ENCODE results near the gene RNPC3. TPM values are rescaled to one million over a fixed set of nuclear protein-coding genes. Genes with fewer than 3 reads are reported as not detected.

The RNPC3 gene
- total RNA-seq, 1 donor from 2014 or later = 46.8 TPM

GRCh38 chr1:103509250-103509649 is 16.2 kb upstream of the RNPC3 start:
- TF ChIP-seq, protein P1, sequence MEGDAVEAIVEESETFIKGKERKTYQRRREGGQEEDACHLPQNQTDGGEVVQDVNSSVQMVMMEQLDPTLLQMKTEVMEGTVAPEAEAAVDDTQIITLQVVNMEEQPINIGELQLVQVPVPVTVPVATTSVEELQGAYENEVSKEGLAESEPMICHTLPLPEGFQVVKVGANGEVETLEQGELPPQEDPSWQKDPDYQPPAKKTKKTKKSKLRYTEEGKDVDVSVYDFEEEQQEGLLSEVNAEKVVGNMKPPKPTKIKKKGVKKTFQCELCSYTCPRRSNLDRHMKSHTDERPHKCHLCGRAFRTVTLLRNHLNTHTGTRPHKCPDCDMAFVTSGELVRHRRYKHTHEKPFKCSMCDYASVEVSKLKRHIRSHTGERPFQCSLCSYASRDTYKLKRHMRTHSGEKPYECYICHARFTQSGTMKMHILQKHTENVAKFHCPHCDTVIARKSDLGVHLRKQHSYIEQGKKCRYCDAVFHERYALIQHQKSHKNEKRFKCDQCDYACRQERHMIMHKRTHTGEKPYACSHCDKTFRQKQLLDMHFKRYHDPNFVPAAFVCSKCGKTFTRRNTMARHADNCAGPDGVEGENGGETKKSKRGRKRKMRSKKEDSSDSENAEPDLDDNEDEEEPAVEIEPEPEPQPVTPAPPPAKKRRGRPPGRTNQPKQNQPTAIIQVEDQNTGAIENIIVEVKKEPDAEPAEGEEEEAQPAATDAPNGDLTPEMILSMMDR (IDR thresholded peaks at IDR 0.05) = no peak
- TF ChIP-seq EZH2 (IDR thresholded peaks at IDR 0.05) (no peak), EZH2phosphoT487 (IDR thresholded peaks at IDR 0.05) (no peak)
- no peaks in the 10 kb centered on the region for H3K36me3 Mint-ChIP-seq
- Histone ChIP-seq H3K79me2 (ENCODE audit: low read depth) (no peaks in the 10 kb centered on the region), H3K4me3 (no peak overlapping the region), H3K4me1 (no peaks in the 10 kb centered on the region), H3F3A (ENCODE audit: low read depth) (no peaks in the 10 kb centered on the region), H3K27ac (no peak overlapping the region), H3K36me3 (no peaks in the 10 kb centered on the region), H3K9me3 (ENCODE audit: low read depth) (no peaks in the 10 kb centered on the region), H3K9ac (no peak overlapping the region), H3K4me2 (no peak overlapping the region), H3K27me3 (no peaks in the 10 kb centered on the region), H2AFZ (replicated peaks) (no peak overlapping the region), H4K20me1 (ENCODE audit: low read depth) (no peaks in the 10 kb centered on the region)
- no peak for DNase-seq (ENCODE audit: low spot score)
- no peak overlapping the region for H3K4me3 Mint-ChIP-seq
- peaks cover 1% of the 10 kb centered on the region for H3K4me1 Mint-ChIP-seq
- H3K27me3 Mint-ChIP-seq (ENCODE audit: insufficient read depth, low read depth) = no peaks in the 10 kb centered on the region
- peaks cover 12% of the 10 kb centered on the region for H3K9me3 Mint-ChIP-seq
- H3K27ac Mint-ChIP-seq = no peak overlapping the region

DNA sequence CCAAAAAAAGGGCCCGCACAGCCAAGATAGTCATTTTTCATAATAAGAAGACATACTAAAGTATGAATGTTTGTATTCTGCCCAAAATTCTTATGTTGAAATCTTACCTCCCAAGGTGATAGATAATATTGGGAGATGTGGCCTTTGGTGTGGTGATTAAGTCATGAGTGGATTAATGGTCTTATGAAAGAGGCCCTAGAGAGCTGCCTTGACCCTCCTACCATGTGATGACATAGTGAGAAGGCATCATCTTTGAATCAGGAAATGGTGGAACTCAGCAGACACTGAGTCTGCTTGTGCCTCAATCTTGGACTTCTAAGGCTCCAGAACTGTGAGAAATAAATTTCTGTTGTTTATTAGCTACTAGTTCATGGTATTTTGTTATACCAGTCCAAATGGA is 11.8 kb upstream of the RNPC3 start:
- Histone ChIP-seq H3K4me2 (no peak overlapping the region), H3K4me3 (no peak overlapping the region), H3K27me3 (no peaks in the 10 kb centered on the region), H3K27ac (no peak overlapping the region), H3K9ac (no peak overlapping the region), H3K9me3 (ENCODE audit: low read depth) (no peaks in the 10 kb centered on the region), H4K20me1 (ENCODE audit: low read depth) (no peaks in the 10 kb centered on the region), H3F3A (ENCODE audit: low read depth) (no peaks in the 10 kb centered on the region), H3K79me2 (ENCODE audit: low read depth) (no peaks in the 10 kb centered on the region), H2AFZ (replicated peaks) (no peak overlapping the region), H3K4me1 (no peaks in the 10 kb centered on the region), H3K36me3 (no peaks in the 10 kb centered on the region)
- TF ChIP-seq EZH2phosphoT487 (IDR thresholded peaks at IDR 0.05) = no peak
- TF ChIP-seq EZH2 (IDR thresholded peaks at IDR 0.05) = no peak
- TF ChIP-seq, protein P1 (IDR thresholded peaks at IDR 0.05) = no peak
- H3K4me3 Mint-ChIP-seq = no peak overlapping the region
- DNase-seq (ENCODE audit: low spot score) = no peak
- no peaks in the 10 kb centered on the region for H3K27me3 Mint-ChIP-seq (ENCODE audit: insufficient read depth, low read depth)
- H3K4me1 Mint-ChIP-seq = no peaks in the 10 kb centered on the region
- H3K27ac Mint-ChIP-seq = no peak overlapping the region
- peaks cover 12% of the 10 kb centered on the region for H3K9me3 Mint-ChIP-seq
- H3K36me3 Mint-ChIP-seq = no peaks in the 10 kb centered on the region

DNA sequence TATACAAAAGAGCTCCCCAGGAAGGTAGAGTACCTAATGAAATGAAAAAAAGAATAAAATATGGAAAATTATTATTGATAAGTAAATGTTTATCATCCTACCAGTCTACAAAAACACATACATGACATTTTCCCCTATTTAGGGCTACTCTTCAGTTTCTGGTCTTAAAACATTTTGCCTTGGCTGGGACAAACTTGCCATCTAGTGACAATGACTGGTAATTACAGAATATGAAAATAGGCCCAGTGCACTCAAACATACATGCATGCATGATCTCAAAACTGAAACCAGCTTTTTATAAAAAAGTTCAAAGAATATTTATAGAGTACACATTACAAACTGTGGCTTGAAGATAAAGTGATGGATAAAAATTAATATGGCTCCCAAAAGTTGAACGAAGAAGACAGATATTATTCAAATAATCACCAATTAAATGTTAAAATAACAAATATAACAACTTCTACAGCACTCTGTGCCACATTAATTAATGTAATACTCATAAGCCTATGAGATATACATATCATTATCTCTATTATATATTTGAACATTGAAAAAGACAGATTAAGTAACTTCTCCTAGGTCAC is 10.5 kb upstream of the RNPC3 start:
- Histone ChIP-seq H4K20me1 (ENCODE audit: low read depth) (no peaks in the 10 kb centered on the region), H3K9me3 (ENCODE audit: low read depth) (no peaks in the 10 kb centered on the region), H3K27ac (no peak overlapping the region), H3K4me1 (no peaks in the 10 kb centered on the region), H3K79me2 (ENCODE audit: low read depth) (no peaks in the 10 kb centered on the region), H2AFZ (replicated peaks) (no peak overlapping the region), H3F3A (ENCODE audit: low read depth) (no peaks in the 10 kb centered on the region), H3K4me2 (no peak overlapping the region), H3K9ac (no peak overlapping the region), H3K36me3 (no peaks in the 10 kb centered on the region), H3K4me3 (no peak overlapping the region), H3K27me3 (no peaks in the 10 kb centered on the region)
- peak; percentile 53 for DNase-seq (ENCODE audit: low spot score)
- H3K27me3 Mint-ChIP-seq (ENCODE audit: insufficient read depth, low read depth) = no peaks in the 10 kb centered on the region
- H3K4me1 Mint-ChIP-seq = no peaks in the 10 kb centered on the region
- no peak overlapping the region for H3K4me3 Mint-ChIP-seq
- H3K27ac Mint-ChIP-seq = no peak overlapping the region
- peaks cover 12% of the 10 kb centered on the region for H3K9me3 Mint-ChIP-seq
- TF ChIP-seq EZH2phosphoT487 (IDR thresholded peaks at IDR 0.05) (no peak), EZH2 (IDR thresholded peaks at IDR 0.05) (no peak)
- TF ChIP-seq, protein P1 (IDR thresholded peaks at IDR 0.05) = peak; percentile 82
- no peaks in the 10 kb centered on the region for H3K36me3 Mint-ChIP-seq

All from neural progenitor cell (in vitro differentiated cells).